Erythroblast (primary cell): Measurements from ENCODE around the gene SESN2.

Experiments used
- GATA1 ChIP-seq: IDR thresholded peaks from 2 replicates; pipeline ENCODE4 v1.6.1; 2011; ENCODE audit warnings: low read depth, mild to moderate bottlenecking, control low read depth, low read length, moderate library complexity
- POLR2A ChIP-seq: IDR thresholded peaks from 2 replicates; pipeline ENCODE4 v1.6.1; 2011; ENCODE audit warnings: mild to moderate bottlenecking, low read length

DNA sequence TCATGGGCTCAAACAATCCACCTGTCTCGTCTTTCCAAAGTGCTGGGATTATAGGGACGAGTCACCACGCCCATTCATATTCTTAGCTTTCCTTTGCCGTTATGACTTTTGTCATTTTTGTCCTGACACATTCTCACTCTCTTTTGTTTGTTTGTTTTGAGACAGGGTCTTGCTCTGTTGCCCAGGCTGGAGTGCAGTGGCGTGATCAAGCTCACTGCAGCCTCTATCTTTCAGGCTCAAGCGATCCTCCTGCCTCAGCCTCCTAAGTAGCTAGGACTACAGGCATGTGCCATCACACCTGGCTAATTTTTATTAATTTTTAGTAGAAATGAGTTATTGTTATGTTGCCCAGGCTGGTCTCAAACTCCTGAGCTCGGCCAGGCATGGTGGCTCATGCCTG is 57.7 kb downstream of the SESN2 start:
- TF ChIP-seq POLR2A (no peak), GATA1 (no peak)
